PC-9 (cell line): ENCODE data around the gene NT5DC1. TPM values are rescaled to one million over a fixed set of nuclear protein-coding genes. Genes with fewer than 3 reads are reported as not detected.
"Not testable (repeated sequence)": the region's sequence is repeated elsewhere in the genome, so short reads cannot be mapped to it uniquely, and the experiment has no call there.

Experiments used
- BruUV-seq: library from RNA; stranded (reverse); fragments of 400-500 nt; replicated peaks from 2 replicates; lab custom pipeline; 2021; lab: Mats Ljungman, UMichigan
- CTCF ChIA-PET: fragments of 300-600 bp; sonication (Branson Sonifier 250); formaldehyde crosslinking; loops from one replicate; lab custom pipeline; 2022; ENCODE audit warnings: antibody characterized with exemption; lab: Charles Lee
- POLR2A ChIA-PET: fragments of 300-600 bp; sonication (Branson Sonifier 250); formaldehyde crosslinking; loops from one replicate; lab custom pipeline; 2022; ENCODE audit warnings: antibody characterized with exemption; ENCODE audit not compliant: unreplicated experiment; lab: Charles Lee
- DNase-seq, 2 experiments: peaks; one replicate each; pipeline versions ENCODE4 v3.0.0 to v3.0.0-alpha.2; 2015 to 2022; ENCODE audit warnings: mixed read lengths in 1 of 2
- H2AFZ ChIP-seq: fragments of 200-600 bp; sonication (generic); 2 replicates; pipeline ENCODE4 v1.8.1; 2017; ENCODE audit warnings: antibody characterized with exemption
- H3F3A ChIP-seq: fragments of 200-600 bp; sonication (generic); 2 replicates; pipeline ENCODE4 v1.8.1; 2017; ENCODE audit warnings: antibody characterized with exemption, mild to moderate bottlenecking, low read depth; ENCODE audit not compliant: insufficient read depth
- H3K27ac ChIP-seq: fragments of 200-600 bp; sonication (generic); 2 replicates; pipeline ENCODE4 v1.6.1; 2016; ENCODE audit warnings: mixed run types
- H3K27me3 ChIP-seq: fragments of 200-600 bp; sonication (generic); 2 replicates; pipeline ENCODE4 v1.6.1; 2016; ENCODE audit warnings: low read depth, mixed run types; ENCODE audit not compliant: insufficient read depth
- H3K36me3 ChIP-seq: fragments of 200-600 bp; sonication (generic); 2 replicates; pipeline ENCODE4 v1.6.1; 2016; ENCODE audit warnings: low read depth, mixed run types
- H3K4me1 ChIP-seq: fragments of 200-600 bp; sonication (generic); replicated peaks from 2 replicates; pipeline ENCODE4 v1.6.1; 2016; ENCODE audit warnings: mixed run types; ENCODE audit not compliant: insufficient read depth
- H3K4me2 ChIP-seq: fragments of 200-600 bp; sonication (generic); 2 replicates; pipeline ENCODE4 v1.6.1; 2017; ENCODE audit warnings: mixed run types
- H3K4me3 ChIP-seq: fragments of 200-600 bp; sonication (generic); 2 replicates; pipeline ENCODE4 v1.6.1; 2016; ENCODE audit warnings: mixed run types
- H3K79me2 ChIP-seq: fragments of 200-600 bp; sonication (generic); 2 replicates; pipeline ENCODE4 v1.6.1; 2017; ENCODE audit warnings: low read depth, mixed run types
- H3K9me2 ChIP-seq: fragments of 200-600 bp; sonication (generic); 2 replicates; pipeline ENCODE4 v1.8.1; 2017; ENCODE audit warnings: mild to moderate bottlenecking; ENCODE audit not compliant: insufficient read depth
- H3K9me3 ChIP-seq: fragments of 200-600 bp; sonication (generic); 2 replicates; pipeline ENCODE4 v1.8.1; 2016; ENCODE audit warnings: low read depth; ENCODE audit not compliant: insufficient read depth
- H4K20me1 ChIP-seq: fragments of 200-600 bp; sonication (generic); 2 replicates; pipeline ENCODE4 v1.8.1; 2017; ENCODE audit not compliant: insufficient read depth
- CTCF ChIP-seq: fragments of 200-600 bp; sonication (generic); conservative IDR thresholded peaks from 2 replicates; pipeline ENCODE4 v1.6.1; 2017; ENCODE audit warnings: mixed run types, antibody characterized with exemption, mild to moderate bottlenecking, moderate library complexity
- EZH2 ChIP-seq: fragments of 200-600 bp; sonication (generic); IDR thresholded peaks from 2 replicates; pipeline ENCODE4 v1.8.0; 2017; ENCODE audit warnings: antibody characterized with exemption, low read depth
- intact Hi-C: fragments of 100-400 bp; cut with micrococcal nuclease; formaldehyde crosslinking; loops from one replicate; pipeline ENCODE4 v1.10.0; 2022; ENCODE audit not compliant: unreplicated experiment
- total RNA-seq: library from RNA; stranded (reverse); gene quantifications from 2 replicates; pipeline ENCODE4 v1.2.3, GENCODE V29; 2021

The NT5DC1 gene
- total RNA-seq, 1 experiment from 2014 or later: 33.5 TPM

GRCh38 chr6:116094041-116094440 lies 6.6 kb upstream of the NT5DC1 start:
- CTCF ChIA-PET: no interaction called here
- H3K27ac ChIP-seq: no peak overlapping the region
- no peak overlapping the region for H3K4me2 ChIP-seq
- no peaks in the 10 kb centered on the region for H3F3A ChIP-seq
- DNase-seq: no peak
- H3K9me3 ChIP-seq: 0 out of 2 replicates have a peak, but pooled peaks cover 8% of the 10 kb centered on the region
- no peaks in the 10 kb centered on the region for H3K79me2 ChIP-seq
- H3K9me2 ChIP-seq: no peaks in the 10 kb centered on the region
- POLR2A ChIA-PET: no interaction called here
- no peaks in the 10 kb centered on the region for H4K20me1 ChIP-seq
- intact Hi-C loops: no loop called here
- H3K4me3 ChIP-seq: no peak overlapping the region
- no peaks in the 10 kb centered on the region for H3K4me1 ChIP-seq
- TF ChIP-seq EZH2: no peak
- no peak for TF ChIP-seq CTCF
- no TSS peak for BruUV-seq
- H3K36me3 ChIP-seq: no peaks in the 10 kb centered on the region
- no peak overlapping the region for H2AFZ ChIP-seq
- no peaks in the 10 kb centered on the region for H3K27me3 ChIP-seq

DNA sequence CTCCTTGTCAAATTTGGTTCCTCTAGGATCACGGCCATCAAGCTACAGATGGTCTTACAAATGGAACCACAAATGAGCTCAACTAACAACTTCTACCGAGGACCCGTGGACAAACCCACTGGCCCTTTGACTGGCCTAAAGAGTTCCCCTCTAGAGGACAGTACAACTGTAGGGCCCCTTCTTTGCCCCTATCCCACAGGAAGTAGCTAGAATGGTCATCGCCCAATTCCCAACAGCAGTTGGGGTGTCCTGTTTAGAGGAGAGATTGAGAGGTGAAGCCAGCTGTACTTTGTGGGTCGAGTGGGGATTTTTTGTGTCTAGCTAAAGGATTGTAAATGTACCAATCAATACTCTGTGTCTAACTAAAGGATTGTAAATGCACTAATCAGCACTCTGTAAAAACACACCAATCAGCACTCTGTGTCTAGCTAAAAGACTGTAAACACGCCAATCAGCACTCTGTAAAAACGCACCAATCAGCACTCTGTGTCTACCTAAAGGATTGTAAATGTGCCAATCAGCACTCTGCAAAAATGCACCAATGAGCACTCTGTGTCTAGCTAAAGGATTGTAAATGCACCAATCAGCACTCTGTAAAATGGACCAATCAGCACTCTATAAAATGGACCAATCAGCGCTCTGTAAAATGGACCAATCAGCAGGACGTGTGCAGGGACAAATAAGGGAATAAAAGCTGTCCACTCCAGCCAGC lies 4.4 kb upstream of the NT5DC1 start:
- DNase-seq, H3K27ac ChIP-seq, BruUV-seq, H3K36me3 ChIP-seq, H3K4me1 ChIP-seq, H3K9me3 ChIP-seq, H2AFZ ChIP-seq, H3K79me2 ChIP-seq, H3K4me3 ChIP-seq, H3K4me2 ChIP-seq, H3K9me2 ChIP-seq, H4K20me1 ChIP-seq, H3K27me3 ChIP-seq: not testable (repeated sequence)
- H3F3A ChIP-seq: peaks cover 13% of the 10 kb centered on the region; the same call in 1 of the 2 replicates
- POLR2A ChIA-PET: interaction anchor here (0.6 kb wide), 1 partner anchor 35 kb away, joined by 3 read pairs; the partner anchor contains the start of gene FRK
- CTCF ChIA-PET: interaction anchor here (0.7 to 1.6 kb wide), 3 partner anchors 17 to 85 kb away, joined by 3 to 7 read pairs (median 5); no protein-coding TSS in a partner anchor
- intact Hi-C loops: loop anchor here (5.0 kb wide), 1 partner anchor 1349 kb away; no protein-coding TSS in a partner anchor

DNA sequence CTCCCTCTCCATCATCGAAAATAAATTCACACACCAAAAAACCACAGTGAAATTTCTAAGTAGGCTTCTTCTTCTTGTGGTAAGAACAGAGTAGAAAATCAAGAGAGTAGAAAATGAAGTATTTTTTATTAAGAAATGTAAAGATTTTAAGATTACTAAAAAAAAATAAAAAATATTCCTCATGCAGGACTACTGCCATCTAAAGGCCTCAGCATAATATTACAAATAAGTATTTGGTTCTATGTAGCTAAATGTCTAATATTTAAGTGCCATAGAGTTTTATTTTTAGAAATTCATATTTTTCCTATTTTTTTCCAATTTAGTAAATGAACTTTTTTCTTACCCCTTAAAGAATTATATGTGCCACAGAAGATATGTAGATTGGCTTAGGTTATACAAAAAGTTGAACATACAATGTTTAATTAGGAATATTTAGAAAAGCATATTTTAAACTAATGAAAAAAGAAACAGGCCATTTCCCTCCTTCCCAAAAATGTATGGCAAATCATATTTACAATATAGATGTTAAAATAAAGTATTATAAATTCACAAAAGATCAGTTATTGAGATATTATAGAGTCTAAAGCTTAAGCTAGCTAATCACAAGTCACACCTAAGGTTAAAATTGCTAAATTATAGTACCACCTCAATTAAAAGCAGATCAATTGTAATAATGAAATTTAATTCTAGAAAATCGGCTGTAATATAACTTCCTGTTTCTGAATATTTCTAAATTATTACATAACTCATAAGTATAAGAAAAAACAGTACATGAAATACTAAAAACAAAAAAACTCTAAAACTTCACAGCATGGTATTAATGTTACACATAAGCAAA lies 3.5 kb upstream of the NT5DC1 start:
- no TSS peak for BruUV-seq
- ChIA-PET CTCF (interaction anchor here (0.5 to 1.6 kb wide), 4 partner anchors 16 to 86 kb away, joined by 3 to 7 read pairs (median 4); no protein-coding TSS in a partner anchor), POLR2A (interaction anchor here (0.6 to 0.7 kb wide), 3 partner anchors 36 to 756 kb away, joined by 3 to 7 read pairs (median 5); partner anchors contain the start of gene FRK)
- TF ChIP-seq EZH2 (no peak), CTCF (peak; percentile 87)
- Histone ChIP-seq H3K36me3 (no peaks in the 10 kb centered on the region), H3K9me3 (0 out of 2 replicates have a peak, but pooled peaks cover 8% of the 10 kb centered on the region), H3K4me2 (no peak overlapping the region), H4K20me1 (no peaks in the 10 kb centered on the region), H2AFZ (no peak overlapping the region), H3K27ac (no peak overlapping the region), H3K79me2 (peaks cover 7% of the 10 kb centered on the region), H3K4me1 (peaks cover 15% of the 10 kb centered on the region), H3F3A (peaks cover 19% of the 10 kb centered on the region; the same call in 1 of the 2 replicates), H3K4me3 (no peak overlapping the region), H3K27me3 (no peaks in the 10 kb centered on the region), H3K9me2 (no peaks in the 10 kb centered on the region)
- intact Hi-C loops: loop anchor here (1.0 to 5.0 kb wide), 2 partner anchors 86 to 1350 kb away; no protein-coding TSS in a partner anchor
- DNase-seq: no peak
